Measurements from ENCODE around the gene IGSF9.

The IGSF9 gene

DNA sequence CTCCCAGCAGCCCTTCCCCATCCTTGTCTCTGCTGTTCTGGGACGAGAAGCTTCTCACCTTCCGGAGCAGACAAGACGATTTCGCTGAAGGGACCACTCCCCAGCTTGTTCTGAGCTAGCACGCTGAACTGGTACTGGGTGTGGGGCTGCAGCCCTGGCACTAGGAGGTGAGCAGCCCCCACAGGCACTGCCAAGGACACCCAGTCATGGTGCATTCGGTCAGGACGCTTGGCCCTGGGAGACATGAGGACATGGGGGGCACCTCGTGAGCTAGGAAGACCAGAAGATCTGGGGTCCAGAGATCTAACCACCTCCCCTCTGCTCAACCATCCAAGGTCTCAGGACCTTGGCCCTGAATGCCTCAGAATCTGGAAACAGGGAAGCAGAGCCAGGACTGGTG lies 14.8 kb downstream of the IGSF9 start:
- TF ChIP-seq POLR2AphosphoS5 (IDR thresholded peaks at IDR 0.05; ENCODE audit: borderline replicate concordance, low read depth, low read length): no peak
- no peak for TF ChIP-seq EZH2 (IDR thresholded peaks at IDR 0.05)
- no peak for TF ChIP-seq FOXP2 (optimal IDR thresholded peaks at IDR 0.05; ENCODE audit: control extremely low read depth, extremely low read length, insufficient read depth)
- no peak for DNase-seq (ENCODE audit: low read depth, low spot score)
- Histone ChIP-seq H3K9ac (ENCODE audit: insufficient read length) (no peak overlapping the region), H3K4me3 (no peak overlapping the region), H3K27ac (no peak overlapping the region), H3K9me3 (ENCODE audit: low read depth, low read length) (no peaks in the 10 kb centered on the region), H3K36me3 (ENCODE audit: insufficient read depth, low read length) (no peaks in the 10 kb centered on the region)

- Histone ChIP-seq H3K27ac (no peak overlapping the region), H3K9ac (ENCODE audit: insufficient read length) (no peak overlapping the region), H3K4me3 (no peak overlapping the region), H3K36me3 (ENCODE audit: insufficient read depth, low read length) (no peaks in the 10 kb centered on the region), H3K9me3 (ENCODE audit: low read depth, low read length) (no peaks in the 10 kb centered on the region)
- TF ChIP-seq EZH2 (IDR thresholded peaks at IDR 0.05) (no peak), FOXP2 (optimal IDR thresholded peaks at IDR 0.05; ENCODE audit: control extremely low read depth, extremely low read length, insufficient read depth) (no peak), POLR2AphosphoS5 (IDR thresholded peaks at IDR 0.05; ENCODE audit: borderline replicate concordance, low read depth, low read length) (no peak)
- DNase-seq (ENCODE audit: low read depth, low spot score): no peak
These were observed 15.2 kb downstream of the IGSF9 start for GRCh38 chr1:159930216-159930615.

DNA sequence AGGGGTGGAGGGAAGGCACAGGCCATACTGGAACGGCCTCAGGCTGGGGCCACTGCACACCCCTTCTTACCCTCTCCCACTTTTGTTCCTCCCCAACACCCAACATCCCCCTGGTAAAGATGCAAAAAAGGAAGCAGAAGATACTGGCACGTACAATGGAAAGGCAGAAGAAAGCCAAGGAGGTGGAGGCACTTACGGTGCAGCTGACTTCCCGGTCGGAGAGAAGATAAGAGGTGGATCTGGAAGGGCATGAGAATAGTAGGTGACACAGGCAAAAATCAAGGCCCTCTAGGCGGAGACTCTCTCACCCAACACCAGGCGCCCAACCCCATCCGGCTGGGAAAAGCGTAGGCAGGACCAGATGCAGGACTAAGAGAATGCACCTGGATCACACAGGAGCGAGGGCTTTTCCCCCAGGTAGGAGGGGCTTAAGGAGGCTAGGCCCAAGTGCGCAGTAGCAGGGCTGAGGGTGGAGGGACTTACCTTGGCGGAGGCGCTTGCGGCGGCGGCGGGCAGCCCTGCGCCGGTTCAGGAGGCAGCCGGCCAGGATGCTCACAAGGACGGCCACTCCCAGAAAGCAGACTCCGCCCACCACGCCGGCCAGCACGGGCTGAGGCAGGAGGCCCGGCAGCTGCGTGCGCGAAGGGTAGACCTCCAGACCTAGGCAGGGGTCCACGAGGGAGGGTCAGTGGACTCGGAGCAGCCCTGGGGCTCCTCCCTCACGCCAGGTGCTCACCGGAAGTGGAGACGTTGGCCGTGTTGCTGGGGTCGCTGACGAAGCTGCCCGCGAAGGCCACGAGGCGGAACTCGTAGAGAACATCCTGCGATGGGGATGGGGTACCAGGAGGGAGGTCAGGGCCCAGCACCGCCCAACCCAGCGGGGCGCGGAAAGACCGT lies 16.0 kb downstream of the IGSF9 start:
- TF ChIP-seq EZH2 (IDR thresholded peaks at IDR 0.05) (no peak), POLR2AphosphoS5 (IDR thresholded peaks at IDR 0.05; ENCODE audit: borderline replicate concordance, low read depth, low read length) (no peak), FOXP2 (optimal IDR thresholded peaks at IDR 0.05; ENCODE audit: control extremely low read depth, extremely low read length, insufficient read depth) (no peak)
- no peaks in the 10 kb centered on the region for H3K9me3 ChIP-seq (ENCODE audit: low read depth, low read length)
- H3K27ac ChIP-seq: no peak overlapping the region
- no peak overlapping the region for H3K9ac ChIP-seq (ENCODE audit: insufficient read length)
- H3K4me3 ChIP-seq: no peak overlapping the region
- DNase-seq (ENCODE audit: low read depth, low spot score): no peak
- no peaks in the 10 kb centered on the region for H3K36me3 ChIP-seq (ENCODE audit: insufficient read depth, low read length)

DNA sequence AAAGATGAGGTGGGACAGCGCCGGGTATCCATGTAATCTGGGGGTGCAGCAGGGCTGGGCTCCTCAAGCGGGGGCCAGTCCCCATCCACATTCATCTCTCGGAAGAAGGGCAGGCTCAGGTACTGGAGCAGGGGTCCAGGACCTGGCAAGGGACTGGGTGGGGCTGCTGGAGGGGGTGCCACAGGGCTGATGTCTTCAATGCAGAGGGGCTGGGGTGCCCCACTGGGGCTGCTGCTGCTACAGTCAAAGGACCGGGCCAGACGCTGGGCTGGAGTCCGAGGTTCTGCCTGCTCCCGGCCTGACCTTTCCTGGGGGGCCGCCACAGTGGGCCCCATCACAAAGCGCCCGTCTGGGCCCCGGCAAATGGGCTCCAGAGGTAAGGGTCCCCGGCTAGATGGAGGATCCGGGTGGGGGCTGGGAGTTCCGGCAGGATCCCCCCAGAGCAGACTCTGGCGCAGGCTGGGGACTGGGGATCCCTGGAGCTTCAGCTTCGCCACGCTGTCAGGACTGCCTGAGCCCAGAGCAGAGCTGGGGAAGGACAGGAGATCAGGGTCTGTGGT lies 16.8 kb downstream of the IGSF9 start:
- H3K27ac ChIP-seq: no peak overlapping the region
- TF ChIP-seq POLR2AphosphoS5 (IDR thresholded peaks at IDR 0.05; ENCODE audit: borderline replicate concordance, low read depth, low read length) (no peak), FOXP2 (optimal IDR thresholded peaks at IDR 0.05; ENCODE audit: control extremely low read depth, extremely low read length, insufficient read depth) (no peak), EZH2 (IDR thresholded peaks at IDR 0.05) (no peak)
- DNase-seq (ENCODE audit: low read depth, low spot score): no peak
- H3K36me3 ChIP-seq (ENCODE audit: insufficient read depth, low read length): no peaks in the 10 kb centered on the region
- H3K9ac ChIP-seq (ENCODE audit: insufficient read length): no peak overlapping the region
- H3K4me3 ChIP-seq: no peak overlapping the region
- no peaks in the 10 kb centered on the region for H3K9me3 ChIP-seq (ENCODE audit: low read depth, low read length)

DNA sequence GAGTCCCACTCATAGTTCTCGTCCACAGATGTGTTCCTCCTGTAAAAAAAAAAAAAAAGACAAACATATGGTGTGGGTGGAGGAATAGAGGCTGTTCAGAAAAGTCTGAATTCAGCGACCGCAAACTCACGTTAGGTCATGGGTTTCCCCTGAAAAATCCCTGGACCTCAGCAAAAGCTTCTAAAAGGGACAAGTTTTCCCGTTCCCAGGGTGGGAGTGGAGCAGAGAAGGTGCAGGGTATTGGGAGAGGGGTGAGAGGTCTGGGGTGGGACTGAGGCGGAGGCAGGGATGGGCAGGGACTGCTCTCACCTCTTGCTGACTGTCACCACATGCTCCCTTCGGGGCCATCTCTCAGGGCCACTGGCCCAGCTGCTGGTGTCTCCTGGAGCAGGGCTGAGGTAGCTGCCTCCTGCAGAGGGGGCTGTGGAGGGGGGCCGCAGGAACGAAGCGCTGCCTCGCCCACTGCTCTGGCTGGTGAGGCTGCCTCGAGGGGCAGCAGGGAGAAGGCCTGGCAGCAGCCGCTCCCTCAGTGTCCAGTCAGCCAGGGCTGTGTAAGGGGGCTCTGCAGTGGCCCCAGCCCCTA lies 17.5 kb downstream of the IGSF9 start:
- no peak overlapping the region for H3K9ac ChIP-seq (ENCODE audit: insufficient read length)
- TF ChIP-seq POLR2AphosphoS5 (IDR thresholded peaks at IDR 0.05; ENCODE audit: borderline replicate concordance, low read depth, low read length) (no peak), EZH2 (IDR thresholded peaks at IDR 0.05) (no peak), FOXP2 (optimal IDR thresholded peaks at IDR 0.05; ENCODE audit: control extremely low read depth, extremely low read length, insufficient read depth) (no peak)
- DNase-seq (ENCODE audit: low read depth, low spot score): no peak
- no peaks in the 10 kb centered on the region for H3K36me3 ChIP-seq (ENCODE audit: insufficient read depth, low read length)
- H3K9me3 ChIP-seq (ENCODE audit: low read depth, low read length): no peaks in the 10 kb centered on the region
- no peak overlapping the region for H3K4me3 ChIP-seq
- H3K27ac ChIP-seq: no peak overlapping the region

DNA sequence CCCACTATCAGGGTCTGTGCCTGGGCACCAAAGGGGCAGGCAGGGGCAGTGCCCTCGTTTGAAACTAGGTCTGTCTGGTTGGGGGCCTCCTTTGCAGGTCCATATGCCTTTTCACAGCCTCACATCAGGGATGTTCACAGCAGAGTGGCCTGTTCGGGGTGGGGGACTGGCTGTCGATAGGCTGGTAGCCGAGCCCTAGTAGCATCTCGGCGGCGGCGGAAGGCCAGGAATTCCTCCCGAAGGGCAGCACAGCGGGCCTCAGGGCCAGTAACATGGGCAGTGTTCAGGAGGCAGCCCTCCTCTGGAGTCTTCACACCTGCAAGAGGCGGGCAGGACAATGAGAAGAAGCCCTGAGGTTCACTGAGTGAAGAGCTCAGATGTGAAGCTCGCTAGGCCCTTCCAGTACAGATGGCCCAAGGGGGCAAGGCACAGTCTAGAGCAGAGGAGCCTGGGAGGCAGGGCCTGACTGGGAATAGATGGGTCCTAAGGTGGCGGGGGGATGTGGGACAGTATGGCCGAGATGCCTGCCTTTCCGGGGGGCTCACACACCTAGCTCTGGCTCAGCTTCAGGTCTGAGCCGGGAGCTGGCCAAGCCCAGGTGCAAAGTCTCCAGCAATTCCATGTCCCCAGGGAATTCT lies 18.1 kb downstream of the IGSF9 start:
- Histone ChIP-seq H3K9ac (ENCODE audit: insufficient read length) (no peak overlapping the region), H3K9me3 (ENCODE audit: low read depth, low read length) (no peaks in the 10 kb centered on the region), H3K27ac (no peak overlapping the region), H3K36me3 (ENCODE audit: insufficient read depth, low read length) (no peaks in the 10 kb centered on the region), H3K4me3 (no peak overlapping the region)
- no peak for DNase-seq (ENCODE audit: low read depth, low spot score)
- no peak for TF ChIP-seq FOXP2 (optimal IDR thresholded peaks at IDR 0.05; ENCODE audit: control extremely low read depth, extremely low read length, insufficient read depth)
- no peak for TF ChIP-seq POLR2AphosphoS5 (IDR thresholded peaks at IDR 0.05; ENCODE audit: borderline replicate concordance, low read depth, low read length)
- no peak for TF ChIP-seq EZH2 (IDR thresholded peaks at IDR 0.05)

- no peak for DNase-seq (ENCODE audit: low read depth, low spot score)
- Histone ChIP-seq H3K4me3 (peak overlapping the region; percentile 94), H3K27ac (no peak overlapping the region), H3K9me3 (ENCODE audit: low read depth, low read length) (no peaks in the 10 kb centered on the region), H3K36me3 (ENCODE audit: insufficient read depth, low read length) (no peaks in the 10 kb centered on the region), H3K9ac (ENCODE audit: insufficient read length) (peak overlapping the region; percentile 29)
- TF ChIP-seq FOXP2 (optimal IDR thresholded peaks at IDR 0.05; ENCODE audit: control extremely low read depth, extremely low read length, insufficient read depth) (no peak), EZH2 (IDR thresholded peaks at IDR 0.05) (no peak), POLR2AphosphoS5 (IDR thresholded peaks at IDR 0.05; ENCODE audit: borderline replicate concordance, low read depth, low read length) (no peak)
These were observed 19.7 kb downstream of the IGSF9 start for GRCh38 chr1:159925719-159926078.
